ENCODE measurements around the gene FAM89B. TPM values are rescaled to one million over a fixed set of nuclear protein-coding genes. Genes with fewer than 3 reads are reported as not detected.
A peak's percentile ranks its signal among the peaks of the same experiment; 100 is the strongest.

FAM89B gene
- total and polyA plus RNA-seq, 2 donors (not counting 1 experiment from before 2014, with no cell fraction given) = 30.4 to 50.2 TPM

DNA sequence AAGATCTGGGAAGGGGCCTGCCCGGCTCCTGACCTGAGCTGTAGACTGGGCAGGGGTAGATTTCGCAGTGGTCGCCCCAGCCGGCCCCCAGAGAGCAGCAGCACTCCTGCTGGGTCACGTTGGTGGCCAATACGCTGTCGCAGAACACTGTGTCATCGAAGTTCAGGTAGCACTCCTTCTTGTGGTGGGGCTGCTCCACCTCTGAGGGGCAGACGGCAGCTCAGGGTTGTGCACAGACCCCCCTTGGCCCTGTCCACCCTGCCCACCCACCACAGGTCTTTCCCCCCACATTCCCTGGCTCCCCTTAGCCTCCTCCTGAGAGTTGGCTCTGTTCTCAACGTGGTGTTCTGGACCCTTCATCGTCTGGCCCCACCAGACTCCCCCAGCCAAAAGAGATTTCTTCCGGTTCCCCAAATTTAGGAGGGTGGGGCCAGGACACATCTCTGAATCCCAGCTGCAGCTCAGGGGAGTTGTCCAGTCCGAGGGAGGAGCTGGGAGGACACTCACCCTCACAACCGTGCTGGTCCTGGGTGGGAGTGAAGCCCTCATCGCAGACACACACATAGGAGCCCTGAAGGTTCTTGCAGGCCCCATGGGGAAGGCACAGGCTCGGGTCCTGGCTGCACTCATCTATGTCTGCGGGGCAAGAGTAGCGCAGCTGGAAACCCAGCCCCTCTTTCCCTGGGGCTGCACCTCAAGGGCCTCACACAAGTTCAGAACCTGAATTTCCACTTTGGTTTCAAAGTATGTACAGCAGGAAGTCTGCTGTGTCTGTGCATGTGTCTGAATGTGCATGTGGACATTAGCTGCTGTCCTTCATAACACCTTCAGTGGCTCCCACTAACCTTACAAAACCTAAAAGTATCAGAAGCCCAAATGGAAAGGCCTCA, 31.0 kb upstream of the FAM89B start:
- H3K4me3 Mint-ChIP-seq = peak overlapping the region; percentile 95
- no peaks in the 10 kb centered on the region for H3K27me3 Mint-ChIP-seq
- Histone ChIP-seq H3K9me3 (ENCODE audit: control extremely low read depth in 1 of 3, control insufficient read depth in 2 of 3, insufficient read depth in 1 of 3, low read length in 2 of 3) (no peaks in the 10 kb centered on the region), H3K36me3 (replicated peaks in 1 of 2; ENCODE audit: control extremely low read depth in 1 of 2, control insufficient read depth in 1 of 2, extremely low read depth in 1 of 2, insufficient read depth in 2 of 2, low read length in 1 of 2) (peaks cover 0 to 14% of the 10 kb centered on the region in 2 experiments), H2AFZ (ENCODE audit: insufficient read depth, low read depth, low read length, poor library complexity, severe bottlenecking) (peak overlapping the region; percentile 80), H3K4me2 (replicated peaks; ENCODE audit: low read depth, low read length, poor library complexity, severe bottlenecking) (peak overlapping the region; percentile 97), H3K9ac (ENCODE audit: low read length) (peak overlapping the region; percentile 73), H3K79me2 (ENCODE audit: control insufficient read depth, insufficient read depth, low read length) (no peaks in the 10 kb centered on the region), H3K27ac (ENCODE audit: low read length in 2 of 2) (peak overlapping the region; percentile 64 to 66), H3K4me3 (ENCODE audit: control extremely low read depth in 1 of 5, extremely low read depth in 1 of 5, insufficient read depth in 1 of 5, low read depth in 2 of 5, low read length in 4 of 5) (peak overlapping the region in 4 of 5 experiments; percentile 84 to 97 (median 88)), H3K4me1 (ENCODE audit: control insufficient read depth in 2 of 2, insufficient read depth in 2 of 2, low read length in 2 of 2) (peaks cover 16 to 25% of the 10 kb centered on the region in 2 donors), H4K20me1 (ENCODE audit: control insufficient read depth, insufficient read depth, low read length, poor library complexity, severe bottlenecking) (peaks cover 7% of the 10 kb centered on the region), H3K27me3 (replicated peaks in 1 of 4; ENCODE audit: control extremely low read depth in 1 of 4, control insufficient read depth in 3 of 4, insufficient read depth in 4 of 4, low read length in 3 of 4) (no peaks in the 10 kb centered on the region)
- peaks cover 33% of the 10 kb centered on the region for H3K4me1 Mint-ChIP-seq
- ATAC-seq (ENCODE audit: low read depth) (no peak), DNase-seq (no peak)
- ChIA-PET CTCF (interaction anchor here (0.5 to 9.2 kb wide), 37 partner anchors 7 to 667 kb away, joined by 3 to 144 read pairs (median 5); partner anchors contain the start of genes AP5B1, EHBP1L1, FAM89B and FRMD8), POLR2A (interaction anchor here (0.6 to 3.2 kb wide), 17 partner anchors 8 to 186 kb away, joined by 3 to 53 read pairs (median 7); partner anchors contain the start of genes EHBP1L1, FAM89B, KCNK7 and MALAT1)
- no peak for TF ChIP-seq EZH2 (IDR thresholded peaks at IDR 0.05; ENCODE audit: borderline replicate concordance, insufficient read depth, low read depth, low read length, poor library complexity, severe bottlenecking)
- TF ChIP-seq, protein P1, sequence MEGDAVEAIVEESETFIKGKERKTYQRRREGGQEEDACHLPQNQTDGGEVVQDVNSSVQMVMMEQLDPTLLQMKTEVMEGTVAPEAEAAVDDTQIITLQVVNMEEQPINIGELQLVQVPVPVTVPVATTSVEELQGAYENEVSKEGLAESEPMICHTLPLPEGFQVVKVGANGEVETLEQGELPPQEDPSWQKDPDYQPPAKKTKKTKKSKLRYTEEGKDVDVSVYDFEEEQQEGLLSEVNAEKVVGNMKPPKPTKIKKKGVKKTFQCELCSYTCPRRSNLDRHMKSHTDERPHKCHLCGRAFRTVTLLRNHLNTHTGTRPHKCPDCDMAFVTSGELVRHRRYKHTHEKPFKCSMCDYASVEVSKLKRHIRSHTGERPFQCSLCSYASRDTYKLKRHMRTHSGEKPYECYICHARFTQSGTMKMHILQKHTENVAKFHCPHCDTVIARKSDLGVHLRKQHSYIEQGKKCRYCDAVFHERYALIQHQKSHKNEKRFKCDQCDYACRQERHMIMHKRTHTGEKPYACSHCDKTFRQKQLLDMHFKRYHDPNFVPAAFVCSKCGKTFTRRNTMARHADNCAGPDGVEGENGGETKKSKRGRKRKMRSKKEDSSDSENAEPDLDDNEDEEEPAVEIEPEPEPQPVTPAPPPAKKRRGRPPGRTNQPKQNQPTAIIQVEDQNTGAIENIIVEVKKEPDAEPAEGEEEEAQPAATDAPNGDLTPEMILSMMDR (IDR thresholded peaks at IDR 0.05) = no peak
- WGBS (ENCODE audit: insufficient coverage) = 43% methylated on average over 18 of the region's 18 CpGs
- intact Hi-C loops (cut with micrococcal nuclease) = loop anchor here (1.0 to 10.0 kb wide), 3 partner anchors 17 to 427 kb away; partner anchors contain the start of genes SCYL1, TM7SF2 and ZNHIT2
- peak overlapping the region; percentile 96 for H3K27ac Mint-ChIP-seq
- no peaks in the 10 kb centered on the region for H3K9me3 Mint-ChIP-seq (ENCODE audit: insufficient read depth)
